Measurements from ENCODE around the gene NXPH4. TPM values are rescaled to one million over a fixed set of nuclear protein-coding genes. Genes with fewer than 3 reads are reported as not detected.

NXPH4 gene
- total RNA-seq, 1 experiment from 2014 or later, result 20.3 TPM

DNA sequence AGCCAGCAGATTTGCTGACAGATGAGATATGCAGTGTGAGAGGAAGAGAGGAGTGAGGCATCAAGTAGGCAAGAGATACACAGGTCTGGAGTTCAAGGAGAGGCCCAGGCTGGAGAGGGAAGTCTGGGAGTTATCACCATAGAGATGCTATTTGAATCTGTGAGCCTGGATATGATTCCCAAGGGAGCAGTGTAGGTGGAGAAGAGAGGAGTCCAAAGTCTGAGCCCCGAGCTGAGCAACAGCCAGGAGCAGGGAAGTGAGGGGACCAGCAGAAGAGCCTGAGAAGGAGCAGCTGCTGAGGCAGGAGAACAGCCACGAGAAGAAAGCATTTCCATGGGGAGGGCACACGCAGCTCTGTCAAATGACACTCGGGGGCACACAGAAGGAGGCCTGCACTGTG is 20.2 kb upstream of the NXPH4 start:
- Histone ChIP-seq H3K27me3 (ENCODE audit: insufficient read depth, low read depth) (no peaks in the 10 kb centered on the region), H4K20me1 (ENCODE audit: insufficient read depth) (no peaks in the 10 kb centered on the region), H3F3A (ENCODE audit: insufficient read depth, low read depth) (no peaks in the 10 kb centered on the region), H3K9me2 (ENCODE audit: insufficient read depth) (no peaks in the 10 kb centered on the region), H3K4me3 (no peak overlapping the region), H3K4me1 (replicated peaks; ENCODE audit: insufficient read depth) (no peaks in the 10 kb centered on the region), H3K4me2 (no peak overlapping the region), H2AFZ (no peak overlapping the region), H3K79me2 (ENCODE audit: low read depth) (no peaks in the 10 kb centered on the region), H3K9me3 (ENCODE audit: insufficient read depth, low read depth) (no peaks in the 10 kb centered on the region), H3K27ac (no peak overlapping the region), H3K36me3 (ENCODE audit: low read depth) (no peaks in the 10 kb centered on the region)
- POLR2A ChIA-PET (ENCODE audit: unreplicated experiment), result no interaction called here
- BruUV-seq (replicated peaks), result no TSS peak
- TF ChIP-seq, protein P1, sequence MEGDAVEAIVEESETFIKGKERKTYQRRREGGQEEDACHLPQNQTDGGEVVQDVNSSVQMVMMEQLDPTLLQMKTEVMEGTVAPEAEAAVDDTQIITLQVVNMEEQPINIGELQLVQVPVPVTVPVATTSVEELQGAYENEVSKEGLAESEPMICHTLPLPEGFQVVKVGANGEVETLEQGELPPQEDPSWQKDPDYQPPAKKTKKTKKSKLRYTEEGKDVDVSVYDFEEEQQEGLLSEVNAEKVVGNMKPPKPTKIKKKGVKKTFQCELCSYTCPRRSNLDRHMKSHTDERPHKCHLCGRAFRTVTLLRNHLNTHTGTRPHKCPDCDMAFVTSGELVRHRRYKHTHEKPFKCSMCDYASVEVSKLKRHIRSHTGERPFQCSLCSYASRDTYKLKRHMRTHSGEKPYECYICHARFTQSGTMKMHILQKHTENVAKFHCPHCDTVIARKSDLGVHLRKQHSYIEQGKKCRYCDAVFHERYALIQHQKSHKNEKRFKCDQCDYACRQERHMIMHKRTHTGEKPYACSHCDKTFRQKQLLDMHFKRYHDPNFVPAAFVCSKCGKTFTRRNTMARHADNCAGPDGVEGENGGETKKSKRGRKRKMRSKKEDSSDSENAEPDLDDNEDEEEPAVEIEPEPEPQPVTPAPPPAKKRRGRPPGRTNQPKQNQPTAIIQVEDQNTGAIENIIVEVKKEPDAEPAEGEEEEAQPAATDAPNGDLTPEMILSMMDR (conservative IDR thresholded peaks at IDR 0.05), result no peak
- TF ChIP-seq EZH2 (IDR thresholded peaks at IDR 0.05; ENCODE audit: low read depth), result no peak
- CTCF ChIA-PET, result no interaction called here
- DNase-seq, result no peak
- intact Hi-C loops (cut with micrococcal nuclease; ENCODE audit: unreplicated experiment), result no loop called here

DNA sequence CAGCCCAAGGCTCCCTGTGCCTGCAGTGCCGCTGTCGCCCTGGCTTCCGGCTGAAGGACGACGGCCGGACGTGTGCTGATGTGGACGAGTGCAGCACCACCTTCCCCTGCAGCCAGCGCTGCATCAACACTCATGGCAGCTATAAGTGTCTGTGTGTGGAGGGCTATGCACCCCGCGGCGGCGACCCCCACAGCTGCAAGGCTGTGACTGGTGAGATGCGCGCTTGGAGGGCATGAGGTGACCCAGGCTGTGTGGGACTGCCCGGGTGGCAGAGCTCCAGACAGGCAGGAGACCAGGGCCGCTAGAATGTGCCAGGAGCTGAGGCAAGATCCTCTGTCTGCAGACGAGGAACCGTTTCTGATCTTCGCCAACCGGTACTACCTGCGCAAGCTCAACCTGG is 19.6 kb upstream of the NXPH4 start:
- Histone ChIP-seq H3K27me3 (ENCODE audit: insufficient read depth, low read depth) (no peaks in the 10 kb centered on the region), H3K4me2 (no peak overlapping the region), H3K4me3 (no peak overlapping the region), H3K27ac (no peak overlapping the region), H3K79me2 (ENCODE audit: low read depth) (no peaks in the 10 kb centered on the region), H3K4me1 (replicated peaks; ENCODE audit: insufficient read depth) (no peaks in the 10 kb centered on the region), H3K9me2 (ENCODE audit: insufficient read depth) (no peaks in the 10 kb centered on the region), H4K20me1 (ENCODE audit: insufficient read depth) (no peaks in the 10 kb centered on the region), H3K9me3 (ENCODE audit: insufficient read depth, low read depth) (no peaks in the 10 kb centered on the region), H3K36me3 (ENCODE audit: low read depth) (no peaks in the 10 kb centered on the region), H2AFZ (no peak overlapping the region), H3F3A (ENCODE audit: insufficient read depth, low read depth) (no peaks in the 10 kb centered on the region)
- DNase-seq, result no peak
- ChIA-PET CTCF (no interaction called here), POLR2A (ENCODE audit: unreplicated experiment) (no interaction called here)
- no TSS peak for BruUV-seq (replicated peaks)
- TF ChIP-seq EZH2 (IDR thresholded peaks at IDR 0.05; ENCODE audit: low read depth), result no peak
- TF ChIP-seq, protein P1 (conservative IDR thresholded peaks at IDR 0.05), result no peak
- intact Hi-C loops (cut with micrococcal nuclease; ENCODE audit: unreplicated experiment), result no loop called here

DNA sequence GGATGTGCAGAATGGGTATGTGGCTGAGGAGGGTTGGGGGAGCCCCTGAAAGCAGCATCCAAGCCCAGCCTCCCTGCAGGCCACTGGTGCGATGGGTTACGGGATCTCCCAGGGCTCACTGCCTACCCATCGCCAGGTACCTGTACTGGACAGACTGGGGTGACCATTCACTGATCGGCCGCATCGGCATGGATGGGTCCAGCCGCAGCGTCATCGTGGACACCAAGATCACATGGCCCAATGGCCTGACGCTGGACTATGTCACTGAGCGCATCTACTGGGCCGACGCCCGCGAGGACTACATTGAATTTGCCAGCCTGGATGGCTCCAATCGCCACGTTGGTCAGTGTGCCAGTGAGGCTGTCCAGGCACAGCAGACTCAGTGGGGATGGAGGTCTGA is 18.3 kb upstream of the NXPH4 start:
- H3K27me3 ChIP-seq (ENCODE audit: insufficient read depth, low read depth), result no peaks in the 10 kb centered on the region
- no peak overlapping the region for H3K4me2 ChIP-seq
- intact Hi-C loops (cut with micrococcal nuclease; ENCODE audit: unreplicated experiment), result no loop called here
- no peak for DNase-seq
- H2AFZ ChIP-seq, result no peak overlapping the region
- no peaks in the 10 kb centered on the region for H3K79me2 ChIP-seq (ENCODE audit: low read depth)
- no peak overlapping the region for H3K4me3 ChIP-seq
- H3F3A ChIP-seq (ENCODE audit: insufficient read depth, low read depth), result no peaks in the 10 kb centered on the region
- H3K9me2 ChIP-seq (ENCODE audit: insufficient read depth), result no peaks in the 10 kb centered on the region
- H3K27ac ChIP-seq, result no peak overlapping the region
- no peaks in the 10 kb centered on the region for H3K9me3 ChIP-seq (ENCODE audit: insufficient read depth, low read depth)
- ChIA-PET POLR2A (ENCODE audit: unreplicated experiment) (no interaction called here), CTCF (no interaction called here)
- no peaks in the 10 kb centered on the region for H3K36me3 ChIP-seq (ENCODE audit: low read depth)
- H3K4me1 ChIP-seq (replicated peaks; ENCODE audit: insufficient read depth), result no peaks in the 10 kb centered on the region
- H4K20me1 ChIP-seq (ENCODE audit: insufficient read depth), result no peaks in the 10 kb centered on the region
- no TSS peak for BruUV-seq (replicated peaks)
- no peak for TF ChIP-seq EZH2 (IDR thresholded peaks at IDR 0.05; ENCODE audit: low read depth)
- TF ChIP-seq, protein P1 (conservative IDR thresholded peaks at IDR 0.05), result no peak

Measured in PC-9 (cell line).